ENCODE data around the gene AUTS2.

- TF ChIP-seq NANOG (IDR thresholded peaks at IDR 0.05; ENCODE audit: borderline replicate concordance) (no peak), EZH2 (IDR thresholded peaks at IDR 0.05; ENCODE audit: low read depth, unreplicated experiment) (no peak), ZNF114 (CRISPR knock-in tag; IDR thresholded peaks at IDR 0.05) (no peak), CREB1 (CRISPR knock-in tag; IDR thresholded peaks at IDR 0.05; ENCODE audit: low read depth) (no peak), JUNB (IDR thresholded peaks at IDR 0.05; ENCODE audit: unreplicated experiment) (no peak), EZH2phosphoT487 (IDR thresholded peaks at IDR 0.05; ENCODE audit: unreplicated experiment) (no peak), ETS1 (IDR thresholded peaks at IDR 0.05) (no peak), STAT1 (IDR thresholded peaks at IDR 0.05; ENCODE audit: unreplicated experiment) (no peak), POLR2AphosphoS5 (IDR thresholded peaks at IDR 0.05; ENCODE audit: low read depth) (no peak), ZNF331 (CRISPR knock-in tag; IDR thresholded peaks at IDR 0.05; ENCODE audit: low read depth) (no peak)
- TF ChIP-seq, protein P1, sequence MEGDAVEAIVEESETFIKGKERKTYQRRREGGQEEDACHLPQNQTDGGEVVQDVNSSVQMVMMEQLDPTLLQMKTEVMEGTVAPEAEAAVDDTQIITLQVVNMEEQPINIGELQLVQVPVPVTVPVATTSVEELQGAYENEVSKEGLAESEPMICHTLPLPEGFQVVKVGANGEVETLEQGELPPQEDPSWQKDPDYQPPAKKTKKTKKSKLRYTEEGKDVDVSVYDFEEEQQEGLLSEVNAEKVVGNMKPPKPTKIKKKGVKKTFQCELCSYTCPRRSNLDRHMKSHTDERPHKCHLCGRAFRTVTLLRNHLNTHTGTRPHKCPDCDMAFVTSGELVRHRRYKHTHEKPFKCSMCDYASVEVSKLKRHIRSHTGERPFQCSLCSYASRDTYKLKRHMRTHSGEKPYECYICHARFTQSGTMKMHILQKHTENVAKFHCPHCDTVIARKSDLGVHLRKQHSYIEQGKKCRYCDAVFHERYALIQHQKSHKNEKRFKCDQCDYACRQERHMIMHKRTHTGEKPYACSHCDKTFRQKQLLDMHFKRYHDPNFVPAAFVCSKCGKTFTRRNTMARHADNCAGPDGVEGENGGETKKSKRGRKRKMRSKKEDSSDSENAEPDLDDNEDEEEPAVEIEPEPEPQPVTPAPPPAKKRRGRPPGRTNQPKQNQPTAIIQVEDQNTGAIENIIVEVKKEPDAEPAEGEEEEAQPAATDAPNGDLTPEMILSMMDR (conservative IDR thresholded peaks at IDR 0.05; ENCODE audit: low read depth in 2 of 2), result no peak
- TF ChIP-seq, protein P2, sequence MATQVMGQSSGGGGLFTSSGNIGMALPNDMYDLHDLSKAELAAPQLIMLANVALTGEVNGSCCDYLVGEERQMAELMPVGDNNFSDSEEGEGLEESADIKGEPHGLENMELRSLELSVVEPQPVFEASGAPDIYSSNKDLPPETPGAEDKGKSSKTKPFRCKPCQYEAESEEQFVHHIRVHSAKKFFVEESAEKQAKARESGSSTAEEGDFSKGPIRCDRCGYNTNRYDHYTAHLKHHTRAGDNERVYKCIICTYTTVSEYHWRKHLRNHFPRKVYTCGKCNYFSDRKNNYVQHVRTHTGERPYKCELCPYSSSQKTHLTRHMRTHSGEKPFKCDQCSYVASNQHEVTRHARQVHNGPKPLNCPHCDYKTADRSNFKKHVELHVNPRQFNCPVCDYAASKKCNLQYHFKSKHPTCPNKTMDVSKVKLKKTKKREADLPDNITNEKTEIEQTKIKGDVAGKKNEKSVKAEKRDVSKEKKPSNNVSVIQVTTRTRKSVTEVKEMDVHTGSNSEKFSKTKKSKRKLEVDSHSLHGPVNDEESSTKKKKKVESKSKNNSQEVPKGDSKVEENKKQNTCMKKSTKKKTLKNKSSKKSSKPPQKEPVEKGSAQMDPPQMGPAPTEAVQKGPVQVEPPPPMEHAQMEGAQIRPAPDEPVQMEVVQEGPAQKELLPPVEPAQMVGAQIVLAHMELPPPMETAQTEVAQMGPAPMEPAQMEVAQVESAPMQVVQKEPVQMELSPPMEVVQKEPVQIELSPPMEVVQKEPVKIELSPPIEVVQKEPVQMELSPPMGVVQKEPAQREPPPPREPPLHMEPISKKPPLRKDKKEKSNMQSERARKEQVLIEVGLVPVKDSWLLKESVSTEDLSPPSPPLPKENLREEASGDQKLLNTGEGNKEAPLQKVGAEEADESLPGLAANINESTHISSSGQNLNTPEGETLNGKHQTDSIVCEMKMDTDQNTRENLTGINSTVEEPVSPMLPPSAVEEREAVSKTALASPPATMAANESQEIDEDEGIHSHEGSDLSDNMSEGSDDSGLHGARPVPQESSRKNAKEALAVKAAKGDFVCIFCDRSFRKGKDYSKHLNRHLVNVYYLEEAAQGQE (IDR thresholded peaks at IDR 0.05; ENCODE audit: unreplicated experiment), result no peak
Measured at GRCh38 chr7:70710651-70711050, 1112.4 kb downstream of the AUTS2 start.

Data from GM23338 (cell line).